Stimulated activated CD8-positive, alpha-beta memory T cell treated with anti-CD3 and anti-CD28 coated beads, Interleukin-2, amount 100 ng/mL, for 1 hour (primary cell): Measurements from ENCODE around the gene THADA.
"Not testable (repeated sequence)": the region's sequence is repeated elsewhere in the genome, so short reads cannot be mapped to it uniquely, and the experiment has no call there.

Source experiments
- DNase-seq, 2 donors: peaks; one replicate each; pipeline ENCODE4 v3.0.0-alpha.2; 2020; ENCODE audit warnings: low read depth in 2 of 2

Gene THADA

GRCh38 chr2:43388371-43388770, 207.5 kb downstream of the THADA start:
- no peak for DNase-seq

- no peak for DNase-seq
Observed at GRCh38 chr2:43387092-43388062, 208.5 kb downstream of the THADA start.

GRCh38 chr2:43386679-43387078, 209.2 kb downstream of the THADA start:
- not testable (repeated sequence) for DNase-seq

GRCh38 chr2:43384143-43384542, 211.7 kb downstream of the THADA start:
- no peak for DNase-seq

GRCh38 chr2:43383533-43383932, 212.3 kb downstream of the THADA start:
- DNase-seq: no peak

- DNase-seq: no peak
Observed at GRCh38 chr2:43379494-43379893, 216.3 kb downstream of the THADA start.

GRCh38 chr2:43377327-43377726, 218.5 kb downstream of the THADA start:
- DNase-seq: no peak

GRCh38 chr2:43376523-43377198, 219.2 kb downstream of the THADA start:
- no peak for DNase-seq

GRCh38 chr2:43375746-43376522, 219.9 kb downstream of the THADA start:
- no peak for DNase-seq

- DNase-seq: no peak
Observed at GRCh38 chr2:43372416-43373081, 223.3 kb downstream of the THADA start.

GRCh38 chr2:43370705-43371104, 225.1 kb downstream of the THADA start:
- no peak for DNase-seq

- DNase-seq: no peak
Observed at GRCh38 chr2:43370146-43370545, 225.7 kb downstream of the THADA start.

GRCh38 chr2:43368483-43369385, 227.1 kb downstream of the THADA start:
- no peak for DNase-seq

GRCh38 chr2:43367012-43367782, 228.6 kb downstream of the THADA start:
- DNase-seq: no peak

GRCh38 chr2:43363120-43363519, 232.7 kb downstream of the THADA start:
- DNase-seq: no peak

GRCh38 chr2:43361286-43361685, 234.6 kb downstream of the THADA start:
- no peak for DNase-seq

- DNase-seq: no peak
Observed at GRCh38 chr2:43360137-43360536, 235.7 kb downstream of the THADA start.

- no peak for DNase-seq
Observed at GRCh38 chr2:43358410-43359201, 237.2 kb downstream of the THADA start.

GRCh38 chr2:43356774-43357173, 239.1 kb downstream of the THADA start:
- no peak for DNase-seq
